Hepatocyte (in vitro differentiated cells): Measurements from ENCODE around the gene CX3CL1.

Experiments used
- CTCF ChIP-seq: fragments of 200-600 bp; sonication (generic); IDR thresholded peaks from 2 replicates; pipeline ENCODE4 v1.5.1; 2016; ENCODE audit warnings: antibody characterized with exemption, mild to moderate bottlenecking; ENCODE audit not compliant: poor library complexity
- EZH2 ChIP-seq: fragments of 200-600 bp; sonication (generic); IDR thresholded peaks from 2 replicates; pipeline ENCODE4 v1.6.1; 2016; ENCODE audit warnings: antibody characterized with exemption, mild to moderate bottlenecking, borderline replicate concordance

GRCh38 chr16:57356547-57356946 lies 15.7 kb upstream of the CX3CL1 start:
- TF ChIP-seq CTCF (no peak), EZH2 (no peak)
